Measurements from ENCODE around the gene KIR2DL3.

DNA sequence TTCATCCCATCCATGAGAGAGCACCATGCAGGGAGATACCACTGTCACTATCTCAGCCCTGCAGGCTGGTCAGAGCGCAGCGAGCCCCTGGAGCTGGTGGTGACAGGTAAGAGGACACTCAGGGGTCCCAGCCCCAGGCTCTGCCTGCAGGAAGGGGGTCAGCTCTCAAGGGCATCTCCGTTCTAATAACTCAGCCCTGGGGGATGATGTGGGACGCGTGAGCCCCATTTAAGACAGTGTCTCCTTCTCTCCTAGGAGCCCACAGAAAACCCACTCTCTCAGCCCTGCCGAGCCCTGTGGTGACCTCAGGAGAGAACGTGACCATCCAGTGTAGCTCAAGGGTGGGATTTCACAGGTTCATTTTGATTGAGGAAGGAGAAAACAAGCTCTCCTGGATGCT lies 29.5 kb upstream of the KIR2DL3 start:
- TF ChIP-seq, protein P1, sequence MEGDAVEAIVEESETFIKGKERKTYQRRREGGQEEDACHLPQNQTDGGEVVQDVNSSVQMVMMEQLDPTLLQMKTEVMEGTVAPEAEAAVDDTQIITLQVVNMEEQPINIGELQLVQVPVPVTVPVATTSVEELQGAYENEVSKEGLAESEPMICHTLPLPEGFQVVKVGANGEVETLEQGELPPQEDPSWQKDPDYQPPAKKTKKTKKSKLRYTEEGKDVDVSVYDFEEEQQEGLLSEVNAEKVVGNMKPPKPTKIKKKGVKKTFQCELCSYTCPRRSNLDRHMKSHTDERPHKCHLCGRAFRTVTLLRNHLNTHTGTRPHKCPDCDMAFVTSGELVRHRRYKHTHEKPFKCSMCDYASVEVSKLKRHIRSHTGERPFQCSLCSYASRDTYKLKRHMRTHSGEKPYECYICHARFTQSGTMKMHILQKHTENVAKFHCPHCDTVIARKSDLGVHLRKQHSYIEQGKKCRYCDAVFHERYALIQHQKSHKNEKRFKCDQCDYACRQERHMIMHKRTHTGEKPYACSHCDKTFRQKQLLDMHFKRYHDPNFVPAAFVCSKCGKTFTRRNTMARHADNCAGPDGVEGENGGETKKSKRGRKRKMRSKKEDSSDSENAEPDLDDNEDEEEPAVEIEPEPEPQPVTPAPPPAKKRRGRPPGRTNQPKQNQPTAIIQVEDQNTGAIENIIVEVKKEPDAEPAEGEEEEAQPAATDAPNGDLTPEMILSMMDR (IDR thresholded peaks at IDR 0.05; ENCODE audit: insufficient read depth, low read length, poor library complexity, severe bottlenecking), result no peak
- TF ChIP-seq EZH2phosphoT487 (conservative IDR thresholded peaks at IDR 0.05; ENCODE audit: low read length), result no peak
